C4-2B (cell line): ENCODE data around the gene SYNJ2.
"Not testable (repeated sequence)": the region's sequence is repeated elsewhere in the genome, so short reads cannot be mapped to it uniquely, and the experiment has no call there.

Experiments used
- H3K27ac ChIP-seq: fragments of 450-650 bp; 2 replicates; pipeline ENCODE4 v1.5.1; 2017
- ZFX ChIP-seq: fragments of 450-650 bp; IDR thresholded peaks from 2 replicates; pipeline ENCODE4 v1.6.1; 2017
- TF ChIP-seq, protein P1 (sequence below): fragments of 450-650 bp; conservative IDR thresholded peaks from 2 replicates; pipeline ENCODE4 v1.5.1; 2017; ENCODE audit warnings: mild to moderate bottlenecking

SYNJ2 gene

GRCh38 chr6:157961832-157962575 lies 19.7 kb upstream of the SYNJ2 start:
- no peak overlapping the region for H3K27ac ChIP-seq
- TF ChIP-seq, protein P1, sequence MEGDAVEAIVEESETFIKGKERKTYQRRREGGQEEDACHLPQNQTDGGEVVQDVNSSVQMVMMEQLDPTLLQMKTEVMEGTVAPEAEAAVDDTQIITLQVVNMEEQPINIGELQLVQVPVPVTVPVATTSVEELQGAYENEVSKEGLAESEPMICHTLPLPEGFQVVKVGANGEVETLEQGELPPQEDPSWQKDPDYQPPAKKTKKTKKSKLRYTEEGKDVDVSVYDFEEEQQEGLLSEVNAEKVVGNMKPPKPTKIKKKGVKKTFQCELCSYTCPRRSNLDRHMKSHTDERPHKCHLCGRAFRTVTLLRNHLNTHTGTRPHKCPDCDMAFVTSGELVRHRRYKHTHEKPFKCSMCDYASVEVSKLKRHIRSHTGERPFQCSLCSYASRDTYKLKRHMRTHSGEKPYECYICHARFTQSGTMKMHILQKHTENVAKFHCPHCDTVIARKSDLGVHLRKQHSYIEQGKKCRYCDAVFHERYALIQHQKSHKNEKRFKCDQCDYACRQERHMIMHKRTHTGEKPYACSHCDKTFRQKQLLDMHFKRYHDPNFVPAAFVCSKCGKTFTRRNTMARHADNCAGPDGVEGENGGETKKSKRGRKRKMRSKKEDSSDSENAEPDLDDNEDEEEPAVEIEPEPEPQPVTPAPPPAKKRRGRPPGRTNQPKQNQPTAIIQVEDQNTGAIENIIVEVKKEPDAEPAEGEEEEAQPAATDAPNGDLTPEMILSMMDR, result no peak
- TF ChIP-seq ZFX, result no peak

- TF ChIP-seq, protein P1, result no peak
- TF ChIP-seq ZFX, result no peak
- no peak overlapping the region for H3K27ac ChIP-seq
Observed at GRCh38 chr6:157962601-157963302, 18.9 kb upstream of the SYNJ2 start.

DNA sequence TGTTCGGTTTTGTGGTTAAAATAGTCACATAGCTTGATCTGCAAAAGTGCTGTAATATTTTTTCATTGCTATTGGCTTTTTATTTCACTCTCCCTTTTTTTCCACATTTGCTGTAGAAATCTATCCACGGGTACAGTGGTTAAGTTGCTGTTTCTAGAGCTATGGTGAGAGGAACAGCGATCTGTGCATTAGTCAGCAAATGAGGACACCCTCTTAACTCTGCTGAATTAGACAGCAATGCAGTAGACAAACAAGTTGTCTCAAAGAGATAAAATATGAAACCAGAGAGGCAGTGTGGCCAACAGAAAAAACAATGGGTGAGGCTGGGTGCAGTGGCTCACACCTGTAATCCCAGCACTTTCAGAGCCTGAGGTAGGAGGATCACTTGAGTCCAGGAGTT lies 17.6 kb upstream of the SYNJ2 start:
- TF ChIP-seq ZFX, result no peak
- no peak overlapping the region for H3K27ac ChIP-seq

GRCh38 chr6:157965387-157965786 lies 16.3 kb upstream of the SYNJ2 start:
- TF ChIP-seq ZFX, result no peak
- TF ChIP-seq, protein P1, result no peak
- H3K27ac ChIP-seq, result no peak overlapping the region

DNA sequence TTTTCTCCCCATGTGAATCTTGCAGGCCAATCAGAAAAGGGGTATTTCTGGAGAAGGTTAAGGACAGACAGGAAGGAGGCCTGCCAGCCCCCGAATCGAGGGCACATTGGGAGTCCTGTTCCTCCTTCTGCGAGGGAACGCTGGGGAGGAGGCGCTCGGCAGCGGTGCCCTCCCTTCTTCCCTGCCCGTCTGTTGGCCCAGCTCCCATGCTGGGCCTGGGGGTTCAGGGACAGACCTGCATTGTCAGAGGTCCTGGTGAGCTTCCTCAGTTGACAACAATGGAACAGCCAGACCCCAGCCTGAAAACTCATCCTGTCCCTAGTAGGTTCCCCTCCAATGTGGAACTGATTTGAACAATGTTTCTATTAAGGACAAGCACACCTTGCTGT lies 15.1 kb upstream of the SYNJ2 start:
- TF ChIP-seq ZFX, result no peak
- TF ChIP-seq, protein P1, result no peak
- H3K27ac ChIP-seq, result no peak overlapping the region

DNA sequence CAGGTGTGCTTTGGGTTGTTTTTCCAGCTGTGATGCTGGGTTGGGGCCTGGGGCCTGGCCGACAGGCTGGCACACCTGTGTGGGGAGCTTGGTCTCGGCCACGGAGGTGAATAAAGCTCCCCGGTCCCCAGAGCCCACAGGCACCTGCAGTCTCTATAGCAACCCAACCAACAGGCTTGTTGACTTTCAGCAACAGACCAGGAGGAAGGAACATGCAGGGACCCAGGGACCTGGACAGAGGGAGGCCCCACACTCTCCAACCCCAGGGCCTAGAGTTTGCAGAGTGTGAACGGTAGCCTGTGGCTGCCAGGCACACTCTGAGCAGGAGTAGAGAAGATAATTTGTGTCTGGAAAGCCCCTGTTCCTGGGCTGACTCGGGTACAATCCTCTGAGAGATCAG lies 14.6 kb upstream of the SYNJ2 start:
- H3K27ac ChIP-seq, result no peak overlapping the region
- TF ChIP-seq, protein P1, result no peak
- no peak for TF ChIP-seq ZFX

- H3K27ac ChIP-seq, result no peak overlapping the region
- TF ChIP-seq ZFX, result no peak
- TF ChIP-seq, protein P1, result no peak
Observed at GRCh38 chr6:157967486-157967885, 14.2 kb upstream of the SYNJ2 start.

DNA sequence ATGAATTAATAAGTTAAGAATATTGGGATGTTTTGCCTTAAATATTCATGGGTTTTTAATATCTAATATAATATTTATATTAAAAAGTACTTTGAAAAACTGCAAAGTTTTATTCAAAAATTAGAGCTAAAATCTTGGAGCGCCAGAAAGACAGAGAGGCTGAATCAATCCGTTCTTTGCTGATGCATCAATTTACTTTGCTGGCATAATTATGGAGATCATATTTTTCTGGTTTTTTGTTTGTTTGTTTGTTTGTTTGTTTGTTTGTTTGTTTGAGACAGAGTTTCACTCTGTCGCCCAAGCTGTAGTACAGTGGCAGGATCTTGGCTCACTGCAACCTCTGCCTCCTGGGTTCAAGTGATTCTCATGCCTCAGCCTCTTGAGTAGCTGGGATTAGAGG lies 9.5 kb upstream of the SYNJ2 start:
- H3K27ac ChIP-seq, result not testable (repeated sequence)
